Keratinocyte (primary cell): ENCODE measurements around the gene DTNBP1. TPM values are rescaled to one million over a fixed set of nuclear protein-coding genes. Genes with fewer than 3 reads are reported as not detected.

ENCODE experiments used
- DNase-seq: peaks from one replicate; pipeline ENCODE4 v3.0.0-alpha.2; 2011; ENCODE audit warnings: low read depth, missing footprints, low spot score
- FAIRE-seq: peaks from 2 replicates; lab custom pipeline; 2011; peaks lifted over from hg19 to GRCh38; lab: Jason Lieb, UNC
- H2AFZ ChIP-seq: 2 replicates; pipeline ENCODE4 v1.6.0; 2012; ENCODE audit warnings: low read length, control low read depth, inconsistent platforms; ENCODE audit not compliant: control insufficient read depth
- H3K27ac ChIP-seq: 2 replicates; pipeline ENCODE4 v1.5.1; 2011; ENCODE audit warnings: low read length; ENCODE audit not compliant: control insufficient read depth, insufficient read depth
- H3K27me3 ChIP-seq: 3 replicates; pipeline ENCODE4 v1.6.0; 2011; ENCODE audit warnings: low read length; ENCODE audit not compliant: control insufficient read depth, insufficient read depth; ENCODE audit errors: extremely low read depth
- H3K36me3 ChIP-seq, 2 experiments: 2 replicates in 1 of 2; 3 replicates in 1 of 2; pipeline ENCODE4 v1.5.1; 2011; ENCODE audit warnings: low read length in 2 of 2, mild to moderate bottlenecking in 1 of 2; ENCODE audit not compliant: control insufficient read depth in 2 of 2, insufficient read depth in 2 of 2; ENCODE audit errors: extremely low read depth in 1 of 2
- H3K4me1 ChIP-seq: 3 replicates; pipeline ENCODE4 v1.5.1; 2011; ENCODE audit warnings: low read length; ENCODE audit not compliant: control insufficient read depth, insufficient read depth; ENCODE audit errors: extremely low read depth
- H3K4me2 ChIP-seq: 3 replicates; pipeline ENCODE4 v1.6.0; 2011; ENCODE audit warnings: low read depth, low read length; ENCODE audit not compliant: control insufficient read depth, insufficient read depth; ENCODE audit errors: extremely low read depth
- H3K4me3 ChIP-seq, 3 experiments: fragments of 200-600 bp in 1 of 3; sonication (generic) in 1 of 3; 2 replicates in 2 of 3; 3 replicates in 1 of 3; pipeline ENCODE4 v1.5.1; 2011 to 2016; ENCODE audit warnings: low read length in 3 of 3, mild to moderate bottlenecking in 3 of 3, control low read depth in 2 of 3, inconsistent platforms in 1 of 3, low read depth in 1 of 3, mixed read lengths in 1 of 3, mixed run types in 1 of 3, moderate library complexity in 1 of 3; ENCODE audit not compliant: control insufficient read depth in 2 of 3, insufficient read depth in 2 of 3; ENCODE audit errors: extremely low read depth in 1 of 3
- H3K79me2 ChIP-seq: 2 replicates; pipeline ENCODE4 v1.6.0; 2012; ENCODE audit warnings: low read length; ENCODE audit not compliant: control insufficient read depth, insufficient read depth
- H3K9ac ChIP-seq: 3 replicates; pipeline ENCODE4 v1.6.0; 2011; ENCODE audit warnings: low read length; ENCODE audit not compliant: control insufficient read depth, insufficient read depth; ENCODE audit errors: extremely low read depth
- H3K9me1 ChIP-seq: 3 replicates; pipeline ENCODE4 v1.6.0; 2011; ENCODE audit warnings: low read length; ENCODE audit not compliant: control insufficient read depth, insufficient read depth; ENCODE audit errors: extremely low read depth
- H3K9me3 ChIP-seq: 2 replicates; pipeline ENCODE4 v1.5.1; 2012; ENCODE audit warnings: low read depth, low read length; ENCODE audit not compliant: control insufficient read depth
- H4K20me1 ChIP-seq: 3 replicates; pipeline ENCODE4 v1.6.0; 2011; ENCODE audit warnings: low read length; ENCODE audit not compliant: control insufficient read depth, insufficient read depth; ENCODE audit errors: extremely low read depth
- CTCF ChIP-seq, 3 experiments: IDR thresholded peaks in 1 of 3; conservative IDR thresholded peaks in 1 of 3; optimal IDR thresholded peaks in 1 of 3; 2 replicates in 2 of 3; 3 replicates in 1 of 3; pipeline versions ENCODE3 to v1.5.1; 2011; ENCODE audit warnings: low read length in 3 of 3, mild to moderate bottlenecking in 3 of 3, moderate library complexity in 2 of 3, control low read depth in 1 of 3, inconsistent platforms in 1 of 3; ENCODE audit not compliant: insufficient read depth in 2 of 3; ENCODE audit errors: extremely low read depth in 1 of 3
- EZH2 ChIP-seq: IDR thresholded peaks from one replicate; pipeline ENCODE4 v1.6.1; 2012; ENCODE audit warnings: inconsistent platforms, mild to moderate bottlenecking, low read length, moderate library complexity
- dilution Hi-C: fragments of 300-500 bp; cut with MboI; formaldehyde crosslinking; loops from one replicate; pipeline ENCODE4 v1.7.0; 2020; ENCODE audit warnings: low sequenced_read_pairs; ENCODE audit not compliant: extremely low pct_ligation_motif_present
- polyA plus RNA-seq, 5 experiments: library from polyadenylated mRNA; depleted of rRNA in 3 of 5; stranded (reverse) in 3 of 5; stranded (forward) in 1 of 5; unstranded in 1 of 5; fragments of >200 nt; gene quantifications; 1 replicate in 1 of 5; 2 replicates in 3 of 5; 3 replicates in 1 of 5; pipeline versions ENCODE4 v1.2.1 to v1.2.3, GENCODE V29; 2011 to 2012; ENCODE audit warnings: missing spikeins in 2 of 5, low read depth in 1 of 5, low replicate concordance in 1 of 5

Gene DTNBP1
- polyA plus RNA-seq, 1 donor (not counting 4 experiments of a cell fraction or from before 2014, with no cell fraction given), result 11.5 TPM

DNA sequence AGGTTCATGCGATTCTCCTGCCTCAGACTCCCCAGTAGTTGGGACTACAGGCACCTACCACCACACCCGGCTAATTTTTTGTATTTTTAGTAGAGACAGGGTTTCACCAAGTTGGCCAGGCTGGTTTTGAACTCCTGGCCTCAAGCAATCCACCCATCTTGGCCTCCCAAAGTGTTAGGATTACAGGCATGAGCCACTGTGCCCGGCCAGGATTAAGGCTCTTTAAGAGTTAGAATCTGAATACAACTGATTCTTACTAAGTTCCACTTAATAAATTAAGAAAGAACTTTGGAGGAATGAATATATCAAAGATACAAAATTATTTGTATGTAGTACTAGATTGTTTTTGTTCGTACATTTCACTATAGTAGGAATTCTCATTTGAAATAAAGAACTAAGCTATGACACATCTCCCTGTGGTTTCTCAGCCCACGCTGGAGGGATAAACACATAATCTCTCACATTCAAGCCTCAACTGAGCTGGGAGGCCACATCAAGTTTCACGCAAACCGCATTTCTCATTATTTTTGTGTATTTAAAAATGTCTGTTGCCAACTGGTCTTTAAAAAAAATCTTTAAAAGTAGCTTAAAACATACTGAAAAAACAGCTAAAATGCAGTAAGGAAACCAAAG is 34.2 kb downstream of the DTNBP1 start:
- dilution Hi-C loops, result no loop called here
- TF ChIP-seq CTCF (optimal IDR thresholded peaks at IDR 0.05 in 1 of 3, IDR thresholded peaks at IDR 0.05 in 1 of 3, conservative IDR thresholded peaks at IDR 0.05 in 1 of 3; ENCODE audit: extremely low read depth in 1 of 3, insufficient read depth in 2 of 3, low read length in 3 of 3), result no peak
- no peak for TF ChIP-seq EZH2
- Histone ChIP-seq H3K27me3 (no peaks in the 10 kb centered on the region), H3K9ac (no peak overlapping the region), H3K4me1 (peaks cover 6% of the 10 kb centered on the region), H2AFZ (no peak overlapping the region), H3K27ac (no peak overlapping the region), H3K36me3 (peaks cover 0 to 2% of the 10 kb centered on the region in 2 experiments), H3K9me3 (no peaks in the 10 kb centered on the region), H3K4me2 (no peak overlapping the region), H4K20me1 (no peaks in the 10 kb centered on the region), H3K4me3 (no peak overlapping the region), H3K9me1 (no peaks in the 10 kb centered on the region), H3K79me2 (no peaks in the 10 kb centered on the region)
- DNase-seq (no peak), FAIRE-seq (no peak)

DNA sequence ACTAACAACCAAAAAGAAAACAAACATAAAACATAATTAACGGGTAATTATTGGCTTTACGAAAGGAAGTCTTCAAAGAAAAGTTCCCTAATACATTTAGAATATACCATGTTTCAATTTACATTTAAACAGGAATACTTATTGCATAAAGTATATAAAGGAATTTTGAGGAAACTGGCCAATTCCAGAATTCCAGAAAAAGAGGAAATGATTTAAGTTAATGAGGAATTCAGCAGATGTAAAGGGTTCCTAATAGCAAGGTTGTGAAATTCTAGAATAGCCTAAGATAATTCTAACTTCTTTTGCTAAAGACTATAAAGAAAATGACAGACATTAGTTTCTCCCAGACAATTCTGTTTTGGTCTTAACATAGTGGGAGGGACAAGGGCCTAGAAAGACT is 35.0 kb downstream of the DTNBP1 start:
- H3K79me2 ChIP-seq, result no peaks in the 10 kb centered on the region
- peaks cover 6% of the 10 kb centered on the region for H3K4me1 ChIP-seq
- DNase-seq (no peak), FAIRE-seq (no peak)
- peaks cover 0 to 2% of the 10 kb centered on the region in 2 experiments for H3K36me3 ChIP-seq
- no peak overlapping the region for H3K27ac ChIP-seq
- no peak overlapping the region for H3K9ac ChIP-seq
- dilution Hi-C loops, result no loop called here
- no peak overlapping the region for H2AFZ ChIP-seq
- no peaks in the 10 kb centered on the region for H4K20me1 ChIP-seq
- H3K4me3 ChIP-seq, result no peak overlapping the region
- H3K4me2 ChIP-seq, result no peak overlapping the region
- no peaks in the 10 kb centered on the region for H3K27me3 ChIP-seq
- no peak for TF ChIP-seq CTCF (optimal IDR thresholded peaks at IDR 0.05 in 1 of 3, IDR thresholded peaks at IDR 0.05 in 1 of 3, conservative IDR thresholded peaks at IDR 0.05 in 1 of 3; ENCODE audit: extremely low read depth in 1 of 3, insufficient read depth in 2 of 3, low read length in 3 of 3)
- TF ChIP-seq EZH2, result no peak
- no peaks in the 10 kb centered on the region for H3K9me1 ChIP-seq
- H3K9me3 ChIP-seq, result no peaks in the 10 kb centered on the region
